Stimulated activated CD8-positive, alpha-beta memory T cell treated with anti-CD3 and anti-CD28 coated beads, Interleukin-7, amount 100 ng/mL, for 1 hour (primary cell): Measurements from ENCODE around the gene SRSF6.
"Not testable (repeated sequence)": the region's sequence is repeated elsewhere in the genome, so short reads cannot be mapped to it uniquely, and the experiment has no call there.

Source experiments
- DNase-seq, 2 donors: peaks; one replicate each; pipeline ENCODE4 v3.0.0-alpha.2; 2020; ENCODE audit warnings: low read depth in 2 of 2

The SRSF6 gene

GRCh38 chr20:43448748-43449535 is 8.8 kb upstream of the SRSF6 start:
- DNase-seq = peak in 1 of 2 donors; percentile 20

GRCh38 chr20:43450841-43451799 is 6.6 kb upstream of the SRSF6 start:
- no peak for DNase-seq

GRCh38 chr20:43452404-43453126 is 5.1 kb upstream of the SRSF6 start:
- DNase-seq = no peak

- DNase-seq = not testable (repeated sequence)
Observed at GRCh38 chr20:43456252-43456651, 1.4 kb upstream of the SRSF6 start.

- peak; percentile 69 to 70 for DNase-seq
Observed at GRCh38 chr20:43456809-43457639, 672 bp upstream of the SRSF6 start.

- no peak for DNase-seq
Observed at GRCh38 chr20:43458422-43458924, 777 bp downstream of the SRSF6 start.

- DNase-seq = no peak
Observed at GRCh38 chr20:43459022-43459942, 1.6 kb downstream of the SRSF6 start.

- DNase-seq = no peak
Observed at GRCh38 chr20:43460172-43460829, 2.6 kb downstream of the SRSF6 start.

- DNase-seq = no peak
Observed at GRCh38 chr20:43460830-43461200, 3.1 kb downstream of the SRSF6 start.

- DNase-seq = no peak
Observed at GRCh38 chr20:43461894-43462659, 4.4 kb downstream of the SRSF6 start.

GRCh38 chr20:43462660-43463526 is 5.2 kb downstream of the SRSF6 start:
- DNase-seq = no peak

GRCh38 chr20:43463527-43464218 is 6.0 kb downstream of the SRSF6 start:
- no peak for DNase-seq

GRCh38 chr20:43464219-43464790 is 6.6 kb downstream of the SRSF6 start:
- DNase-seq = no peak

GRCh38 chr20:43465625-43465943 is 7.9 kb downstream of the SRSF6 start:
- no peak for DNase-seq

GRCh38 chr20:43467589-43467988 is 9.9 kb downstream of the SRSF6 start:
- DNase-seq = no peak

GRCh38 chr20:43472671-43473380 is 15.1 kb downstream of the SRSF6 start:
- DNase-seq = no peak
